GM20000 (cell line): ENCODE measurements around the gene DLX1.
"Not testable (repeated sequence)": the region's sequence is repeated elsewhere in the genome, so short reads cannot be mapped to it uniquely, and the experiment has no call there.

Experiments used
- DNase-seq: peaks from one replicate; pipeline ENCODE4 v3.0.0; 2012; ENCODE audit warnings: low spot score
- TF ChIP-seq, protein P1 (sequence below): IDR thresholded peaks from 2 replicates; pipeline ENCODE4 v1.5.1; 2012; ENCODE audit warnings: mild to moderate bottlenecking, control low read depth; ENCODE audit errors: extremely low read depth, missing control alignments

Gene DLX1

DNA sequence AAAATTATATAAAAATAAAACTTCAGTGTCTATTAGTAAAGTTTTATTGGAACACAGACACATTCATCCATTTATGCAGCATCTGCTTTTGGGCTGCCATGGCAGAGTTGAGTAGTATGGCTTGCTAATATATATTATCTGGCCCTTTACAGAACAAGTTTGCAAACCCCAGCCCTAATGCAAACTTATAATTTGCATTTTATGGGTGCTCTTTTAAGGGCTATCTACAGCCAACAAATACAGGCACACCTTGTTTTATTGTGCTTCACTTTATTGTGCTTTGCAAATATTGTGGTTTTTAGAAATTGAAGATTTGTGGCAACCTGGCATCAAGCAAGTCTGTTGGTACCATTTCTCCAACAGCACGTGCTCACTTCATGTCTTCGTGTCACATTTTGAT is 52.6 kb downstream of the DLX1 start:
- no peak for DNase-seq
- TF ChIP-seq, protein P1, sequence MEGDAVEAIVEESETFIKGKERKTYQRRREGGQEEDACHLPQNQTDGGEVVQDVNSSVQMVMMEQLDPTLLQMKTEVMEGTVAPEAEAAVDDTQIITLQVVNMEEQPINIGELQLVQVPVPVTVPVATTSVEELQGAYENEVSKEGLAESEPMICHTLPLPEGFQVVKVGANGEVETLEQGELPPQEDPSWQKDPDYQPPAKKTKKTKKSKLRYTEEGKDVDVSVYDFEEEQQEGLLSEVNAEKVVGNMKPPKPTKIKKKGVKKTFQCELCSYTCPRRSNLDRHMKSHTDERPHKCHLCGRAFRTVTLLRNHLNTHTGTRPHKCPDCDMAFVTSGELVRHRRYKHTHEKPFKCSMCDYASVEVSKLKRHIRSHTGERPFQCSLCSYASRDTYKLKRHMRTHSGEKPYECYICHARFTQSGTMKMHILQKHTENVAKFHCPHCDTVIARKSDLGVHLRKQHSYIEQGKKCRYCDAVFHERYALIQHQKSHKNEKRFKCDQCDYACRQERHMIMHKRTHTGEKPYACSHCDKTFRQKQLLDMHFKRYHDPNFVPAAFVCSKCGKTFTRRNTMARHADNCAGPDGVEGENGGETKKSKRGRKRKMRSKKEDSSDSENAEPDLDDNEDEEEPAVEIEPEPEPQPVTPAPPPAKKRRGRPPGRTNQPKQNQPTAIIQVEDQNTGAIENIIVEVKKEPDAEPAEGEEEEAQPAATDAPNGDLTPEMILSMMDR = no peak

DNA sequence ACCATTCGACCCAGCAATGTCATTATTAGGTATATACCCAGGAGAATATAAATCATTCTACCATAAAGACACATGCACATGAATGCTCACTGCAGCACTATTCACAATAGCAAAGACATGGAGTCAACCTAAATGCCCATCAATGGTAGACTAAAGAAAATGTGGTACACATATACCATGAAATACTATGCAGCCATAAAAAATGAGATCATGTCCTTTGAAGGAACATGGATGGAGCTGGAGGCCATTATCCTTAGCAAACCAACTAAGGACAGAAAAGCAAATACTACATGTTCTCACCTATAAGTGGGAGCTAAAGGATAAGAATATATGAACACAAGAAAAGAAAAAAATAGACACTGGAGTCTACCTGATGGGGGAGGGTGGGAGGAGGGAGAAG is 53.4 kb downstream of the DLX1 start:
- not testable (repeated sequence) for DNase-seq
